Measurements from ENCODE around the gene CDON. TPM values are rescaled to one million over a fixed set of nuclear protein-coding genes. Genes with fewer than 3 reads are reported as not detected.
"Not testable (repeated sequence)": the region's sequence is repeated elsewhere in the genome, so short reads cannot be mapped to it uniquely, and the experiment has no call there.

The CDON gene
- total RNA-seq, 1 donor from 2014 or later = 33.0 TPM

DNA sequence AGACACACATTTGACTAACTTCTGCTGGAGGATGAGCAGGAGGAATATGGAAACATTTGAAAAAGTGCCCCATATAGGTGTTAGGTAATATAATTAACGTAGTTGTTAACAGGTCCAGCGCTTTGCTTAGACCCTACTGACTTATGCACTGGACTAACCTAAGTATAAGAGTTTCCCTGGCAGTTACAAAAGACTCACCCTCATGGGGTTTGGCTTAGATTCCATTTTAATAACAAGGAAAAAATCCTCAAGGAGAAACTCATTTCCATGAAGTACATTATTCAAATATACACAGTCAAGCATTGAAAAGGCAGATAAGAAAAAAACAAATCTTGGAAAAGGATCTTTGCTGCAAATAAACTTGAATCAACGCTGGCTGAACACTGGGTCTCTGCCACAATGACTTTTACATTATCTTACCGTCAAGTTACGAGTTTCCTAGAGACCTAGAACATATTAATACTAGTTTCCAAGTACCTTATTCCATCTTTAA lies 27.7 kb downstream of the CDON start:
- TF ChIP-seq, protein P1, sequence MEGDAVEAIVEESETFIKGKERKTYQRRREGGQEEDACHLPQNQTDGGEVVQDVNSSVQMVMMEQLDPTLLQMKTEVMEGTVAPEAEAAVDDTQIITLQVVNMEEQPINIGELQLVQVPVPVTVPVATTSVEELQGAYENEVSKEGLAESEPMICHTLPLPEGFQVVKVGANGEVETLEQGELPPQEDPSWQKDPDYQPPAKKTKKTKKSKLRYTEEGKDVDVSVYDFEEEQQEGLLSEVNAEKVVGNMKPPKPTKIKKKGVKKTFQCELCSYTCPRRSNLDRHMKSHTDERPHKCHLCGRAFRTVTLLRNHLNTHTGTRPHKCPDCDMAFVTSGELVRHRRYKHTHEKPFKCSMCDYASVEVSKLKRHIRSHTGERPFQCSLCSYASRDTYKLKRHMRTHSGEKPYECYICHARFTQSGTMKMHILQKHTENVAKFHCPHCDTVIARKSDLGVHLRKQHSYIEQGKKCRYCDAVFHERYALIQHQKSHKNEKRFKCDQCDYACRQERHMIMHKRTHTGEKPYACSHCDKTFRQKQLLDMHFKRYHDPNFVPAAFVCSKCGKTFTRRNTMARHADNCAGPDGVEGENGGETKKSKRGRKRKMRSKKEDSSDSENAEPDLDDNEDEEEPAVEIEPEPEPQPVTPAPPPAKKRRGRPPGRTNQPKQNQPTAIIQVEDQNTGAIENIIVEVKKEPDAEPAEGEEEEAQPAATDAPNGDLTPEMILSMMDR (IDR thresholded peaks at IDR 0.05) = no peak
- intact Hi-C loops (cut with DNase I) = no loop called here
- Histone ChIP-seq H3K4me1 (no peaks in the 10 kb centered on the region), H3K9me3 (no peaks in the 10 kb centered on the region), H3K27ac (no peak overlapping the region), H3K4me3 (no peak overlapping the region), H3K36me3 (no peaks in the 10 kb centered on the region), H3K27me3 (no peaks in the 10 kb centered on the region)
- DNase-seq (ENCODE audit: low spot score in 2 of 2) = no peak

DNA sequence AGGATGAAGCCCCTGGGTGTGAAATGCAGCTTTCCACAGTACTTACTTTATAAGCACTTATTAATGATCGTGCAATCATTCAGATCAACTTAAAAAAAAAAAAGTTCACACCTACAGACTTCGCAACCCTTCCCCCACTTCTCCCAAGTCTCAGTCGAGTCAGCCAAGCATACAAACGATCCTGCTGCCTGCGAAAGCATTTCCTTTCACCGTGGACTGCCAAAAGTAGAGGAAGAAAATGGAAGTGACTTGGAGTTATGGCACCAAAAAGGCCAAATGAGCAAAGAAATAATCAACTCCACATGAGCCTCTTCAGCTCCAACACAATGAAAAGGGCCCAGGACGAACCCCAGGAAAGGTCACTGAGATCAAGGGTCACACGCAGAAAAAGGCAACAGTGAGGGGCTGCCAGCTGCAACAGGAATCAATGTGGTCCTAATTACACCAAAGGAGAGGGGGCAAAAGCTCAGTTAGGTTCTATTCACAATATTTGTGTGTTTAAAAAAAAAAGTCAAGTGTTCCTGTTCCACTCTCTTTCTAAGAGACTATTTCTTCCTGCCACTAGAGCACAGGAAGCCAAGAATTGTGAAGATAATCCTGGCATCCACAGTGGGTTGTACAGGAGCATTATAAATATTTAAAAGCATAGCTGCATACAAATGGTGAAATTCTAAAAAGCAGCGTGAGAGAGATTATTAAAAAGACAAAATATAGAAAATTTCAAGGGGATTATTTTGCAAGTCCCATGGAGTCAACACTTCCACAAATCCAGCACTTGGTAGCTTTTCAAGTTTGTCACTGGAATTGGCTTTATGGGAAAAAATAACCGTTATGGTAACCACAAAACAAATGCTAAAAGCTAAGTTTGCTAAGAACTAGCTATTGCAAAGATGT lies 28.4 kb downstream of the CDON start:
- H3K9me3 ChIP-seq = no peaks in the 10 kb centered on the region
- no peaks in the 10 kb centered on the region for H3K27me3 ChIP-seq
- intact Hi-C loops (cut with DNase I) = no loop called here
- no peaks in the 10 kb centered on the region for H3K4me1 ChIP-seq
- H3K36me3 ChIP-seq = no peaks in the 10 kb centered on the region
- no peak for DNase-seq (ENCODE audit: low spot score in 2 of 2)
- no peak overlapping the region for H3K4me3 ChIP-seq
- TF ChIP-seq, protein P1 (IDR thresholded peaks at IDR 0.05) = no peak
- H3K27ac ChIP-seq = no peak overlapping the region

DNA sequence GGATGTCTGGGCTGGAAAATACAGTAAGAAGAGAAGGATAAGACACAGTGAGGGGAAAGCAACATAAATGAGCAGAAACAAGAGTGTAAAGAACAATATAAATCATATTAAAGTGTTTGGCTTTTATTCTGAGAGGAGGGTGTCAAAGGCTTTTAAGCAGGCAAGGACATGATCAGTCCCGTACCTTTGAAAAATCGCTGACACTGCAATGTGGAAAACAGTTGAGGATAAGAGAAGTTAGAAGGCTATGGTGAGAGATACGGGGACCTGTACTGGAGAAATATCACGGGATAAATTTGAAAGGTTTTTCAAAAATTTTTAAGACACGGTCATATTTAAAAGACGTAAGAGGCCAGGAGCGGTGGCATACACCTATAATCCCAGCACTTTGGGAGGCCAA lies 30.3 kb downstream of the CDON start:
- DNase-seq (ENCODE audit: low spot score in 2 of 2) = no peak
- TF ChIP-seq, protein P1 (IDR thresholded peaks at IDR 0.05) = no peak
- H3K4me1 ChIP-seq = no peaks in the 10 kb centered on the region
- H3K4me3 ChIP-seq = no peak overlapping the region
- intact Hi-C loops (cut with DNase I) = no loop called here
- no peaks in the 10 kb centered on the region for H3K9me3 ChIP-seq
- no peaks in the 10 kb centered on the region for H3K27me3 ChIP-seq
- no peak overlapping the region for H3K27ac ChIP-seq
- H3K36me3 ChIP-seq = no peaks in the 10 kb centered on the region

DNA sequence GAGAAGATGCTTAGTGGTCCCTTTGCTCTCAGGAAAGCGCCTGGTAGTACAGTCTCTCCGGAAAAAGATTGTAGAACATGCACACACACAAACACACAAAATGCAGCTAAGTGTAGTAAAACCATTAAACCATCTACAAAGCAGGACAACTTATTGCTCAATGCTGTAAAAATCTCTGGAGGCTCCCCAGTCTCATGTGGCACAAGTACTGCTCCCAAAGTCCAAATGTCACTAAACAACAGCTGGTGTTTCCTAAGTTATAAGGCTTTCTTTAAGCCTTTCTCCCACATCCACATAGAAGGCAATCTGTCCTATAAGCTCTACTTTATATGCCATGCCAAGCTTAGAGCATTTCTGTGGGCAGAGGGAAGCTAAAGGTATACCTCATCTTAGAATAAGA lies 32.9 kb downstream of the CDON start:
- Histone ChIP-seq H3K4me1 (no peaks in the 10 kb centered on the region), H3K27ac (no peak overlapping the region), H3K36me3 (no peaks in the 10 kb centered on the region), H3K9me3 (no peaks in the 10 kb centered on the region), H3K4me3 (no peak overlapping the region), H3K27me3 (no peaks in the 10 kb centered on the region)
- TF ChIP-seq, protein P1 (IDR thresholded peaks at IDR 0.05) = no peak
- intact Hi-C loops (cut with DNase I) = no loop called here
- no peak for DNase-seq (ENCODE audit: low spot score in 2 of 2)

DNA sequence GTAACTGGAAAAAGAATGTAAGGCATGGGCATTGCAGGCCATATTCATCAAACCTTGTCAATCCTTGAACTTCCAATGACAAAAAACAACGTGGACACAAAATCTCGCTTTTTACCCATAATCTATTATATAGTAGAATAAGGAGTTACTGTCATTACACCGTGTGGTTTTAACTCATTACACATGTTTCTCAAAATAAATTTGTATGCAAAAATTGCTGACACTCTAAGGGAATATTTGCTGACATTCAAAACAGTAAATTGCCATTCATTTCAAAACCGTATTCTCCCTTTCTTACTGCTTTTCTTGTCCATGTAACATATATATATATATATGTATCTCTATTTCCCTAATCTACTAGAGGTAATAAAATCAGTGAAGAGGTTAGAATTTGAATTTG lies 33.4 kb downstream of the CDON start:
- Histone ChIP-seq H3K36me3 (no peaks in the 10 kb centered on the region), H3K4me1 (no peaks in the 10 kb centered on the region), H3K27me3 (no peaks in the 10 kb centered on the region), H3K9me3 (no peaks in the 10 kb centered on the region), H3K4me3 (no peak overlapping the region), H3K27ac (no peak overlapping the region)
- DNase-seq (ENCODE audit: low spot score in 2 of 2) = no peak
- intact Hi-C loops (cut with DNase I) = no loop called here
- TF ChIP-seq, protein P1 (IDR thresholded peaks at IDR 0.05) = no peak

DNA sequence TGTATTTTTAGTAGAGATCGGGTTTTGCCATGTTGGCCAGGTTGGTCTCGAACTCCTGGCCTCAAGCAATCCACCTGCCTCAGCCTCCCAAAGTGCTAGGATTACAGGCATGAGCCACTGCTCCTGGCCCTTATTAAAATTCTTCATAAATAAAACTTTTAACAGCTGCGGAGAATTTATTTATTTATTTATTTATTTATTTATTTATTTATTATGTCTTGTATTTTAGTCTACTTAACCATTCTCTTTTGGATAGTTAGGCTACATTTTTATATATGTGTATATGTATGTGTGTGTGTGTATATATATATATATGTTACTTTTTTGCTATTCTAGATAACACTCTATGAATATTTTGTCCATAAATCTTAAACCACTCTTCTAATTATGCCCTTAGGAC lies 34.1 kb downstream of the CDON start:
- H3K27me3 ChIP-seq; H3K9me3 ChIP-seq; H3K4me3 ChIP-seq; H3K4me1 ChIP-seq; intact Hi-C loops (cut with DNase I); H3K27ac ChIP-seq; DNase-seq (ENCODE audit: low spot score in 2 of 2); H3K36me3 ChIP-seq: not testable (repeated sequence)

All from ascending aorta (tissue), 2 donors.